Stimulated activated CD8-positive, alpha-beta memory T cell treated with anti-CD3 and anti-CD28 coated beads, Interleukin-15, amount 100 ng/mL, for 1 hour (primary cell): ENCODE data around the gene SH3RF3.

ENCODE experiments used
- DNase-seq: peaks from one replicate; pipeline ENCODE4 v3.0.0-alpha.2; 2020; ENCODE audit warnings: low read depth

The SH3RF3 gene

DNA sequence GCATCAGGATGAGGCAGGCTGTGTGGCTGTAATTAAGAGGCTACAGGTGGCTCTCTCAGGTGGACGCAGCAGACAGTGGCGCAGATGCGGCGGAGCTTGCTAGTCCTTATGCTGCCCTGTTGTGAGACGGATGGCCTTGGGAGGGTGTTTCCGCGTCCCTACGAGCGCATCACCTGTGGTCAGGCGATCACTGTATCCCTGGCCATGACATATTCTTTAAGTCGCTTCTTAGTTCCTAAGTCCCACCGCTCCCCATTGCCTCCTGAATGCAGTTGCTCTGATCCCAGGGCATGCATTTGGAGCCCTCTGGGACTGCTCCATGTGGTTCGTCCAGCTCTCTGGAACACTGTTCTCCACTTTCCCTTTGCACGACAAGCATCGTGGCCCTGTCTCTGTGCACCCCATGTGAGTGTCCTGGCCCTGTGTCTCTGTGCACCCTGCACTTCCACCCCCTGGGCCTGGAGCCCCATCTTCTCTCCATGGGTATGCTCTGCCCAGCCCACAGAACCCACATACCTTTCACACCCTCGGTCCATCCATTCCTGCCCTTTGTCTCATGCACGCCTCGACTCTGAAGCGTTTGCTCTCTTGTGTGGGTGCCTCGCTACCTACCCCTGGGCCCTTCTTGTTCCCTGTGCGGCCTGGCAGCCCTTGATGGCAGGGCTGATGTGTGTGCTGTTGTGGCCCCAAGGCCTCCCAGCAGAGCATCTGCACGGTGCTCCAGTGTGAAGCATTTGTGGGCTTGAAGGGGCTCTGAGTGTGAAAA is 74.4 kb downstream of the SH3RF3 start:
- no peak for DNase-seq

DNA sequence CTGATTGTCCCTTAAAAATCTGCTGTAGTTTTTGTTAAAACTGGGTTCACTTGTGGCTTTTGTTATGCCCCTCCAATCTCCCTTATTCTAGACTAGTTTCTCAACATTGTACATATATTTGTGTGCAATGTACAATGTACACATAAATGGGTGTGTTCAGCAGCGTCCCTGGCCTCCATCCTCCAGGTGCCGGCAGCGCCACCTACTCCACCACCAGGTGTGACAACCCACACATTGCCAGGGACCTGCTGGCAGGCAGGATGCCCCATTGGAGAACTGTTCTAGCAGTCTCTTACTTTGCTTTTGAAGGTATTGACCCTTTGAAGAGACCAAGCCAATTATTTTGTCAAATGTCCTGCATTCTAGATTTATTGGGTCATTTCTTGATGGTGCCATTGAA is 75.4 kb downstream of the SH3RF3 start:
- no peak for DNase-seq

DNA sequence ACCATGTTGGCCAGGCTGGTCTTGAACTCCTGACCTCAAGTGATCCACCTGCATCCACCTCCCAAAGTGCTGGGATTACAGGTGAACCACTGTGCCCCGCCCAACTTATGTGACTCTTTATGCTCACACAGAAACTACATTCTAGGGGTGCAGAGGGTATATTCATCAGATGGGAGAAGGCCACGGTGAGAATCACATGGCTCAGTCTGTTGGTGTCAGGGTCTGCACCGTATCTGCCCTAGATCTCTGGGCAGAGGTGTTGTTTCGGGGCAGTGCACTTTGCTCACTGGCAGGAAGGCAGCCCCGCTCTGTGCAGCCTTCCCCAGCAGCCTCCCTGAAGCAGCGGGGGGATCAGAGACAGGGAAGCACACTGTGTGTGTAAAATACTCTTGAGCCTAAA is 76.4 kb downstream of the SH3RF3 start:
- no peak for DNase-seq

- DNase-seq = no peak
These were observed 77.7 kb downstream of the SH3RF3 start for GRCh38 chr2:109206569-109207146.

DNA sequence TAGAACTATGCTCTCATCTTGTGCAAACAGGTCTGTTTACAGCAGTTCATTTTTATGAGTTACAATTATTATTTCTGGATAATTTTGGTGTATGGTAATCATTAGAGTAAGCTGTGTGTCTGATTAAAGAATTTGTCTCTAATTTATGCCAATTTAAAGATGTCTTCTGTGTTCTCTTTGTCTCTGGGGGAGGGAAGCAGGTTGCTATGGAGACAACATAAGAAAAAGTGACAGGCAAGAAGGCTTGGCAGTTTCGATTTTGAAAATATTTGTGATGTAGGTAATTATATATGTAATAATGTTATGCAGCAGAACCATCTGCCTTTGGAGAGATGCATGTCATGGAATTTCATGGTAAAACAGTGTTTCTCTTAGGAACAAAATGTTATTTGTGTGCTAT is 78.2 kb downstream of the SH3RF3 start:
- DNase-seq = no peak

DNA sequence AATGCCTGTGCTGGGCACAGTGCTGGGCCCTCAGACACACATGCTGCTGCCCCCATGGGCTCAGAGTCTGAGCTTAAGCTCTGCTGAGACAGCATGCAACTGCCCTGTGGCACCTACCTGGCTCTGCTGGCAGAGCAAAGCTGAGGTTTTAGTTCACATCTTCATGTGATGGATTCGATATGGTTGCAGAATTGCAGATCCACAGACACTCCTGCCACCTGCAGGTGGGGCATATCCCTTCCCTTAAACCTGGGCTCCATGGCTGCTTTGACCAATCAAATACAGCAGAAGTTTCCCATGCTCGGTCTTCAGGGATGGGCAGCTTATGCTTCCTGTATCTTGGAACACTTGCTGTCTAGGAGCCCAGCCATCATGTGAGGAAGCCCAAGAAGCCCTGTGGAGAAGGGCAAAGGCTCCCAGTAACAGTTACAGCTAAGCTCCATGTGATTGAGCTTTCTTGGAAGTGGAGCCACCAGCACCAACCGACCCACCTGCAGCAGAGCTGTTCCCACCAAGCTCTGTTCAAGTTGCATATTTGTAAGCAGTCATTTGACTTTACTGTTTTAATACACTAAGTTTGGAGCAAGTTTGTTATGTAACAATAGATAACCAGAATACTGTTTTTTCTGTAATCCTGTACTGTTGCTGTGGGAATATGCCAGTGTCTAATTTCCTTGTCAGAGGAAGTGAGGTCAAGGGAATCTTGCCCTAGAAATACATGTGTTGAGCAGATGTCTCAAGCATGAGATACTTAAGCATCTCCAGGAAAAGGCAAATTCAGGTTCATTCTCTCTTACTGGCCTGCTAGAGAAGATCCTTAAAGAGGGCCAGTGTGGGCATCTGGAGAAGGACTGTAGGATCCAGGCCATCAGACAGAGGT is 79.3 kb downstream of the SH3RF3 start:
- DNase-seq = no peak

- no peak for DNase-seq
These were observed 79.9 kb downstream of the SH3RF3 start for GRCh38 chr2:109208951-109209335.

DNA sequence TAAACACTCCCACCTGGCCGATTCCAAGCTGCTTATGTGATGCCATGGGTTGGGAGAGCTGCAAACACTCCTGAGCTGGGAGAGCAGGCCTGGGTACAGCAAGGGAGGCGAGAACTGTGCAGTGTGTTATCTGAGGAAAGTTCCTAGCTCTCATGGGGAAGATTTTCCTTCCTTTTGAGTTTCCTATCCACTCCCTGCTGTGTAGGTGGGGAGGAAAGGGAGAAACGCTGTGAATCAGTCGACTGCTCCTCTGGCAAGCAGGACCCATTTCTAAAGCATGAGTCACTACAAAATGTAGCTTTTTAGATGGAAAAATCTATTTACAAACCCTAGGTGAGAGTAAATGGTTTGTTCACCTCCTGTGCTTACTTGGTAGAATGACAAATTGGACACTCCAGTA is 80.4 kb downstream of the SH3RF3 start:
- no peak for DNase-seq

GRCh38 chr2:109209941-109210340 is 80.9 kb downstream of the SH3RF3 start:
- DNase-seq = no peak

DNA sequence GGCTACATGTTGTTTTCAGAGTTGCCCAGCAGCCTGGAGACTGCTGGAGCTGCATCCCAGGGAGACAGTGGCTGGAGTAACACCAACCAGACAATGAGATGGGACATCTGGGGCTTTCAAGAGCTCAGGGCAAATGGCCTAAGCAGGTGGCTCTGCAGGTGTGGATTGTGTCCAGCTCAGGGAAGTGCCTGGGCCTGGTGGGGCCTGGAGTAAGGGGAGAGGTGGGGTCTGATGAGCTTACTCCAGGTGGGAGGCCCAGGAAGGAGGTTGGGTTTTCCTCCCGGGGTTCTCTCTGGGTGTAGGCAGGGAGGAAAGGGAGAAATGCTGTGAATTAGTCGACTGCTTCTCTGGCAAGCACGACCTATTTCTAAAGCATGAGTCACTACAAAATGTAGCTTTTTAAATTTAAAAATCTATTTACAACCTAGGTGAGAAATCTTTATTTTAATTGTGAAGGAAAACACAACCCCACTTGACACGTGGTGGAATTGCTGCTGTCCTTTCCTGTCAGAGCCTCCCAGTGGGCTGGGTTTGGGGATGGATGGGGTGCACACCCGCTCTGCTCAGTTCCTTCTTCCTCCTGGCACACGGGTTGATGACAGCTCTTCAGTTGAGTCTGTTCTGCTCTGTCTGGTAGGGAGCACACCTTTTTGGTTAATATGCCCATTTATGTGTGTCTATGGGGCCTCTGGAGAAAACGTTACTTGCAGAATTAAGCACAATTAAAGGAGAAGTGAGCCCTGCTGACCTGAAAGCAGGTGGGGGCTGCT is 81.6 kb downstream of the SH3RF3 start:
- DNase-seq = no peak

GRCh38 chr2:109211315-109211714 is 82.3 kb downstream of the SH3RF3 start:
- no peak for DNase-seq

GRCh38 chr2:109212836-109213563 is 84.0 kb downstream of the SH3RF3 start:
- DNase-seq = no peak

DNA sequence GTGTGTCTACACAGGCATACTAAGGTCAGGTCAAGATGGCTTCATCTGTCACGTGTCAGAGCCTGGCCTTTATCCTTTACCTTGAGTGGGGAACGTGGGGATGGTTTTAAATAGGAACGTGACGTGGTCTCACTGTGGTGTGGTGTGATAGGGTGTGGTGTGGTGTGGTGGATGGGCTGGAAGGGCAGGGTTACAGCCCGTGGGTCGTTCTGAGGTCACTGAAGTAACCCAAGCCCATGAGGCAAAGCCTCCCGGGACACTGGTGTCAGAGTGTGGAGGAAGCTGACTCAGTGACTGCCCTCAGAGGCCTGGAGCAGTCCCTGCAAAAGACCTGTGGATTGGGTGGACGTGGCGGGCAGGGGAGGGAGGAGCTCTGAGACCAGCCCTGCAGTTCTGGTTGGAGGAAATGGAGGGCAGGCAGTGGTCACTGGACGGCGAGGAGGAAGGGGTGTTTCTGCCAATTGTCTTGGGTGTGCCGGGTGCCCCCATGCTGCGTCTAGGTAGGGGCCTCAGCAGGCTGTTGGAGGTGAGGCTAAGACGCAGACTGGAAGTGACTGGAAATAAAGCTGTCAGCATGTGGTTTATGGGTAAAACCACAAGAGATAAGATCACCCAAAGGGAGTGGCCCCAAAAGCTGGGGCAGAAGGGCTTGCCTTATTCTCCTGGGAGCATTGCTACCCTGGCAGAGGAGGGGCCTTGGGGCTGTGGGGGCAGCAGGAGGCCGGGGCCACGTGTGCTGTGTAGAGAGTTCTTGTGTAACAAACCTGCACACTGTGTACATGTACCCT is 84.8 kb downstream of the SH3RF3 start:
- peak; percentile 21 for DNase-seq

- no peak for DNase-seq
These were observed 85.8 kb downstream of the SH3RF3 start for GRCh38 chr2:109214651-109215371.

GRCh38 chr2:109215866-109216265 is 86.9 kb downstream of the SH3RF3 start:
- no peak for DNase-seq

- no peak for DNase-seq
These were observed 87.3 kb downstream of the SH3RF3 start for GRCh38 chr2:109216332-109216731.

- DNase-seq = no peak
These were observed 88.5 kb downstream of the SH3RF3 start for GRCh38 chr2:109217362-109218086.

- DNase-seq = no peak
These were observed 89.2 kb downstream of the SH3RF3 start for GRCh38 chr2:109218087-109218791.

DNA sequence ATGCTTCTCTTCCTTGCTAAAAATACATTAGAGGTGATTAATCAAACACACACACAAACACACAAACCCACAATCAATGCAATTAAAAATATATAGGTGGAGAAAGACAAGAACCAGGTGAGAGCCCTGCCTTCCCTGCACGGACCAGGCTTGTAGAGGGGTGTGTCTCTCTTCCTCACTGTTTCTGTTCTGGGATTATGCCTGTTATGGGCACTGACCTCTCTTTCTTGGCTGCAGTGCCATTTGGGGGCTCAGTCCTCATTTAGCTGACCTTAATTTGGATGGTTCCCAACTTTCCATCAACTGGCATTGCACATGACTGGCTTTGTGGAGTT is 89.8 kb downstream of the SH3RF3 start:
- no peak for DNase-seq
